Astrocyte (in vitro differentiated cells and primary cell): Measurements from ENCODE around the gene IMP4. TPM values are rescaled to one million over a fixed set of nuclear protein-coding genes. Genes with fewer than 3 reads are reported as not detected.

Experiments
- DNase-seq: peaks from one replicate; pipeline ENCODE4 v3.0.0-alpha.2; 2010; ENCODE audit warnings: low read depth
- FAIRE-seq: peaks from 2 replicates; lab custom pipeline; 2011; peaks lifted over from hg19 to GRCh38; lab: Jason Lieb, UNC
- H2AFZ ChIP-seq: 2 replicates; pipeline ENCODE4 v1.6.0; 2012; ENCODE audit warnings: low read depth, low read length, inconsistent platforms
- H3K27ac ChIP-seq: 2 replicates; pipeline ENCODE4 v1.5.1; 2011; ENCODE audit warnings: low read depth, low read length, inconsistent platforms
- H3K27me3 ChIP-seq: 2 replicates; pipeline ENCODE4 v1.6.0; 2011; ENCODE audit warnings: low read length, inconsistent platforms; ENCODE audit not compliant: insufficient read depth
- H3K36me3 ChIP-seq: 2 replicates; pipeline ENCODE4 v1.5.1; 2011; ENCODE audit warnings: low read length, inconsistent platforms; ENCODE audit not compliant: insufficient read depth
- H3K4me1 ChIP-seq: 2 replicates; pipeline ENCODE4 v1.5.1; 2011; ENCODE audit warnings: low read length, inconsistent platforms; ENCODE audit not compliant: insufficient read depth
- H3K4me2 ChIP-seq: 2 replicates; pipeline ENCODE4 v1.6.0; 2012; ENCODE audit warnings: low read length, inconsistent platforms
- H3K4me3 ChIP-seq: 2 replicates; pipeline ENCODE4 v1.5.1; 2011; ENCODE audit warnings: low read depth, mild to moderate bottlenecking, low read length, inconsistent platforms; ENCODE audit not compliant: insufficient read depth
- H3K79me2 ChIP-seq: 2 replicates; pipeline ENCODE4 v1.6.0; 2012; ENCODE audit warnings: mild to moderate bottlenecking, low read length, inconsistent platforms; ENCODE audit not compliant: insufficient read depth
- H3K9ac ChIP-seq: 2 replicates; pipeline ENCODE4 v1.6.0; 2012; ENCODE audit warnings: mild to moderate bottlenecking, low read length, inconsistent platforms
- H3K9me3 ChIP-seq: 2 replicates; pipeline ENCODE4 v1.5.1; 2012; ENCODE audit warnings: low read depth, mild to moderate bottlenecking, low read length, inconsistent platforms; ENCODE audit not compliant: insufficient read depth
- H4K20me1 ChIP-seq: 2 replicates; pipeline ENCODE4 v1.6.0; 2012; ENCODE audit warnings: low read length, inconsistent platforms; ENCODE audit not compliant: insufficient read depth
- H3K27ac Mint-ChIP-seq: one replicate; pipeline ENCODE4 v1.8.0; 2021; ENCODE audit warnings: mild to moderate bottlenecking, mixed read lengths; ENCODE audit not compliant: unreplicated experiment
- H3K27me3 Mint-ChIP-seq: one replicate; pipeline ENCODE4 v1.8.0; 2021; ENCODE audit warnings: low read depth, mixed read lengths; ENCODE audit not compliant: unreplicated experiment
- H3K36me3 Mint-ChIP-seq: one replicate; pipeline ENCODE4 v1.8.0; 2021; ENCODE audit warnings: low read depth, mixed read lengths; ENCODE audit not compliant: unreplicated experiment
- H3K4me1 Mint-ChIP-seq: one replicate; pipeline ENCODE4 v1.8.0; 2021; ENCODE audit warnings: low read depth, mixed read lengths; ENCODE audit not compliant: unreplicated experiment
- H3K4me3 Mint-ChIP-seq: one replicate; pipeline ENCODE4 v1.8.0; 2021; ENCODE audit warnings: mild to moderate bottlenecking, moderate library complexity, mixed read lengths; ENCODE audit not compliant: unreplicated experiment
- H3K9me3 Mint-ChIP-seq: one replicate; pipeline ENCODE4 v1.8.0; 2021; ENCODE audit warnings: mild to moderate bottlenecking, mixed read lengths; ENCODE audit not compliant: unreplicated experiment
- EZH2 ChIP-seq: IDR thresholded peaks from 2 replicates; pipeline ENCODE4 v1.6.1; 2012; ENCODE audit warnings: mild to moderate bottlenecking, low read length, inconsistent platforms; ENCODE audit not compliant: insufficient read depth
- total RNA-seq: library from RNA; stranded (reverse); gene quantifications from 2 replicates; pipeline ENCODE4 v1.2.1, GENCODE V29; 2021
- TF ChIP-seq, protein P1 (sequence below): IDR thresholded peaks from 2 replicates; pipeline ENCODE4 v1.5.1; 2011; ENCODE audit warnings: low read depth, mild to moderate bottlenecking, inconsistent platforms, low read length, moderate library complexity; ENCODE audit not compliant: insufficient read depth

IMP4 gene
- total RNA-seq, 1 donor from 2014 or later, result 65.5 TPM

DNA sequence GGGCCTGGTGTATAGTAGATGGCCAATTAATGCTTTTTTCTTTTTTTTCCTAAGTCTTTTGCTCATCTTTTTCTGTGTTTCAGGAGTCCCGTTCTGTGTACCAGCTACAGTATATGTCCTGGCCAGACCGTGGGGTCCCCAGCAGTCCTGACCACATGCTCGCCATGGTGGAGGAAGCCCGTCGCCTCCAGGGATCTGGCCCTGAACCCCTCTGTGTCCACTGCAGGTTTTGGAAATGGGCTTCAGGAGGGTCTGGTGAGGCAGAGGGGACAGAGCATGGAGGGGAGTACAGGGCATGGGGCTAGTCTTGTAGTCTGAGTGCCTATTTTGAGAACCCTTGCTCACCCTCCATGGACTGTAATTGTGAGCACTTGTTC, 27.3 kb downstream of the IMP4 start:
- peaks cover 5% of the 10 kb centered on the region for H4K20me1 ChIP-seq
- TF ChIP-seq EZH2, result no peak
- TF ChIP-seq, protein P1, sequence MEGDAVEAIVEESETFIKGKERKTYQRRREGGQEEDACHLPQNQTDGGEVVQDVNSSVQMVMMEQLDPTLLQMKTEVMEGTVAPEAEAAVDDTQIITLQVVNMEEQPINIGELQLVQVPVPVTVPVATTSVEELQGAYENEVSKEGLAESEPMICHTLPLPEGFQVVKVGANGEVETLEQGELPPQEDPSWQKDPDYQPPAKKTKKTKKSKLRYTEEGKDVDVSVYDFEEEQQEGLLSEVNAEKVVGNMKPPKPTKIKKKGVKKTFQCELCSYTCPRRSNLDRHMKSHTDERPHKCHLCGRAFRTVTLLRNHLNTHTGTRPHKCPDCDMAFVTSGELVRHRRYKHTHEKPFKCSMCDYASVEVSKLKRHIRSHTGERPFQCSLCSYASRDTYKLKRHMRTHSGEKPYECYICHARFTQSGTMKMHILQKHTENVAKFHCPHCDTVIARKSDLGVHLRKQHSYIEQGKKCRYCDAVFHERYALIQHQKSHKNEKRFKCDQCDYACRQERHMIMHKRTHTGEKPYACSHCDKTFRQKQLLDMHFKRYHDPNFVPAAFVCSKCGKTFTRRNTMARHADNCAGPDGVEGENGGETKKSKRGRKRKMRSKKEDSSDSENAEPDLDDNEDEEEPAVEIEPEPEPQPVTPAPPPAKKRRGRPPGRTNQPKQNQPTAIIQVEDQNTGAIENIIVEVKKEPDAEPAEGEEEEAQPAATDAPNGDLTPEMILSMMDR, result no peak
- no peaks in the 10 kb centered on the region for H3K36me3 ChIP-seq
- no peak overlapping the region for H3K27ac ChIP-seq
- no peak overlapping the region for H3K4me3 ChIP-seq
- H3K9me3 ChIP-seq, result no peaks in the 10 kb centered on the region
- FAIRE-seq (no peak), DNase-seq (no peak)
- peaks cover 33% of the 10 kb centered on the region for H3K79me2 ChIP-seq
- Mint-ChIP-seq H3K27me3 (no peaks in the 10 kb centered on the region), H3K9me3 (peaks cover 2% of the 10 kb centered on the region), H3K27ac (no peak overlapping the region), H3K36me3 (peaks cover 13% of the 10 kb centered on the region), H3K4me3 (no peak overlapping the region), H3K4me1 (peaks cover 17% of the 10 kb centered on the region)
- no peak overlapping the region for H3K4me2 ChIP-seq
- no peaks in the 10 kb centered on the region for H3K27me3 ChIP-seq
- H3K4me1 ChIP-seq, result peaks cover 22% of the 10 kb centered on the region
- no peak overlapping the region for H2AFZ ChIP-seq
- no peak overlapping the region for H3K9ac ChIP-seq

DNA sequence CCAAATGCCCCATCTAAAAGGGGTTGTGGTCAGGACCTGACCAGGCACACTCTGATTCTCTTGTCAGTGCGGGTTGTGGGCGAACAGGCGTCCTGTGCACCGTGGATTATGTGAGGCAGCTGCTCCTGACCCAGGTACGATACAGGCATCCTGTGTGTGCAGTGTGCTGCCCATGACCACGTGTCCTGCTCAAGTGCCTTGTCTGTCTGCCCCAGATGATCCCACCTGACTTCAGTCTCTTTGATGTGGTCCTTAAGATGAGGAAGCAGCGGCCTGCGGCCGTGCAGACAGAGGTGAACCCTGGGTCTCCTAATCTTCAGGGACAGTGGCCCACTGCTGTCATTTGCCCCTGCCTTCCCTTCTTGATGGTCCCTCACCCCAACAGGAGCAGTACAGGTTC, 27.8 kb downstream of the IMP4 start:
- no peak overlapping the region for H3K27ac Mint-ChIP-seq
- Histone ChIP-seq H4K20me1 (peaks cover 10% of the 10 kb centered on the region), H3K27ac (no peak overlapping the region), H3K4me1 (peaks cover 26% of the 10 kb centered on the region), H3K79me2 (peaks cover 38% of the 10 kb centered on the region), H3K27me3 (no peaks in the 10 kb centered on the region), H3K9me3 (no peaks in the 10 kb centered on the region), H2AFZ (no peak overlapping the region), H3K36me3 (no peaks in the 10 kb centered on the region), H3K4me3 (no peak overlapping the region), H3K4me2 (no peak overlapping the region), H3K9ac (no peak overlapping the region)
- H3K4me3 Mint-ChIP-seq, result peak overlapping the region; percentile 62
- peaks cover 13% of the 10 kb centered on the region for H3K36me3 Mint-ChIP-seq
- no peak for FAIRE-seq
- H3K9me3 Mint-ChIP-seq, result peaks cover 2% of the 10 kb centered on the region
- no peak for TF ChIP-seq EZH2
- TF ChIP-seq, protein P1, result no peak
- no peaks in the 10 kb centered on the region for H3K27me3 Mint-ChIP-seq
- peaks cover 21% of the 10 kb centered on the region for H3K4me1 Mint-ChIP-seq
- DNase-seq, result no peak

DNA sequence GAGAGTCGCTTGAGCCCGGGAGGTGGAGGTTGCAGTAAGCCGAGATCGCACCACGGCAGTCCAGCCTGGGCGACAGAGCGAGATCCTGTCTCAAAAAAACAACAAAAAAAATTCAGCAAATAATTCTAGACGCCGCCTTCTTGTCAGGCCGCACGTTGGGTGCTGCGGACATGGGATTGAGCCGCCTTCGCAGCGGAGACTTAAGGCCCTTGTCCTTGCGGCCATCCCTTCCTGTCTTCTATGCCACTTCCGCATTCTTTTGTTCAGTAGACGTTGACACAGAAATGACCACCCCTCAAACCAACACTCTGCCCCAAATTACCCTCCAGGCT, 29.0 kb downstream of the IMP4 start:
- no peak for TF ChIP-seq EZH2
- TF ChIP-seq, protein P1, result no peak
- H3K4me1 Mint-ChIP-seq, result peaks cover 24% of the 10 kb centered on the region
- Histone ChIP-seq H3K9ac (peak overlapping the region; percentile 87), H3K27me3 (no peaks in the 10 kb centered on the region), H3K79me2 (peaks cover 45% of the 10 kb centered on the region), H3K9me3 (no peaks in the 10 kb centered on the region), H3K36me3 (peaks cover 4% of the 10 kb centered on the region), H3K4me2 (peak overlapping the region; percentile 98), H2AFZ (peak overlapping the region; percentile 100), H3K4me3 (peak overlapping the region; percentile 86), H3K27ac (peak overlapping the region; percentile 56), H4K20me1 (peaks cover 22% of the 10 kb centered on the region), H3K4me1 (peaks cover 26% of the 10 kb centered on the region)
- peaks cover 2% of the 10 kb centered on the region for H3K9me3 Mint-ChIP-seq
- peak; percentile 29 for DNase-seq
- FAIRE-seq, result no peak
- peak overlapping the region; percentile 89 for H3K27ac Mint-ChIP-seq
- peaks cover 13% of the 10 kb centered on the region for H3K36me3 Mint-ChIP-seq
- H3K4me3 Mint-ChIP-seq, result peak overlapping the region; percentile 86
- no peaks in the 10 kb centered on the region for H3K27me3 Mint-ChIP-seq
